ENCODE measurements around the gene ASTN1.
A peak's percentile ranks its signal among the peaks of the same experiment; 100 is the strongest.

The ASTN1 gene

DNA sequence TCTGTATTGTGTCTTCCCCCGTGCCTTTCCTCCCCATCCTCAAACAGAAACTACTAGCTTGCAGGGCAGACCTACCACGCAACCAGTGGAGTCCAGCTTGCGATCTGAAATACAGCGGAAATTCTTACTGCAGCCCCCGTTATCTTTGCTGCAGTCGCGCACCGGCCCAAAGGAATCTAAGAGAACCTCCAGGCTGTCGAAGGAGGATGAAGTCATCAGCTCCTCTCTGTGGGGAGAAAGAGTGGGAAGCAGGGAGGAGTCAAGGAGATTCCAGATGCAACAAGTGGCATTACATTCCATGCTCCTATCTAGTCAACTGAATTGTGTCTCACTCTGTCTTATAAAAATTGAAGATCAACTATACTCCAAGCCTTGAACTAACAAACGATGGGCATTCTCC is 206.9 kb downstream of the ASTN1 start:
- no peaks in the 10 kb centered on the region for H4K20me1 ChIP-seq (ENCODE audit: insufficient read depth, low read length, poor library complexity, severe bottlenecking)
- TF ChIP-seq EZH2phosphoT487 (IDR thresholded peaks at IDR 0.05; ENCODE audit: borderline replicate concordance) (no peak), CTCF (conservative IDR thresholded peaks at IDR 0.05; ENCODE audit: low read length) (no peak)
- H3F3A ChIP-seq (ENCODE audit: low read depth), result no peaks in the 10 kb centered on the region
- no peaks in the 10 kb centered on the region for H3K27me3 ChIP-seq (ENCODE audit: insufficient read depth, low read length, poor library complexity, severe bottlenecking)
- H3K4me3 ChIP-seq (ENCODE audit: low read length, poor library complexity, severe bottlenecking), result no peak overlapping the region
- no peak overlapping the region for H2AFZ ChIP-seq (ENCODE audit: low read length)
- no peaks in the 10 kb centered on the region for H3K36me3 ChIP-seq (ENCODE audit: insufficient read depth, low read length)
- H3K79me2 ChIP-seq (ENCODE audit: insufficient read depth, low read length), result no peaks in the 10 kb centered on the region
- H3K9me2 ChIP-seq (replicated peaks; ENCODE audit: low read depth, low read length), result no peaks in the 10 kb centered on the region
- H3K9ac ChIP-seq (ENCODE audit: low read depth, low read length, poor library complexity, severe bottlenecking), result no peak overlapping the region
- no peaks in the 10 kb centered on the region for H3K9me3 ChIP-seq (ENCODE audit: insufficient read depth, low read depth, low read length)
- H3K4me2 ChIP-seq (ENCODE audit: low read depth, low read length, poor library complexity, severe bottlenecking), result no peak overlapping the region
- no peaks in the 10 kb centered on the region for H3K4me1 ChIP-seq (ENCODE audit: insufficient read depth, low read length, poor library complexity, severe bottlenecking)

GRCh38 chr1:176954242-176954641 is 210.3 kb downstream of the ASTN1 start:
- H3K79me2 ChIP-seq (ENCODE audit: insufficient read depth, low read length), result no peaks in the 10 kb centered on the region
- H3K9ac ChIP-seq (ENCODE audit: low read depth, low read length, poor library complexity, severe bottlenecking), result no peak overlapping the region
- H3K4me3 ChIP-seq (ENCODE audit: low read length, poor library complexity, severe bottlenecking), result no peak overlapping the region
- no peaks in the 10 kb centered on the region for H4K20me1 ChIP-seq (ENCODE audit: insufficient read depth, low read length, poor library complexity, severe bottlenecking)
- H3K4me2 ChIP-seq (ENCODE audit: low read depth, low read length, poor library complexity, severe bottlenecking), result no peak overlapping the region
- no peaks in the 10 kb centered on the region for H3F3A ChIP-seq (ENCODE audit: low read depth)
- no peaks in the 10 kb centered on the region for H3K4me1 ChIP-seq (ENCODE audit: insufficient read depth, low read length, poor library complexity, severe bottlenecking)
- TF ChIP-seq EZH2phosphoT487 (IDR thresholded peaks at IDR 0.05; ENCODE audit: borderline replicate concordance) (no peak), CTCF (conservative IDR thresholded peaks at IDR 0.05; ENCODE audit: low read length) (peak; percentile 36)
- no peaks in the 10 kb centered on the region for H3K9me2 ChIP-seq (replicated peaks; ENCODE audit: low read depth, low read length)
- no peak overlapping the region for H2AFZ ChIP-seq (ENCODE audit: low read length)
- no peaks in the 10 kb centered on the region for H3K27me3 ChIP-seq (ENCODE audit: insufficient read depth, low read length, poor library complexity, severe bottlenecking)
- no peaks in the 10 kb centered on the region for H3K9me3 ChIP-seq (ENCODE audit: insufficient read depth, low read depth, low read length)
- no peaks in the 10 kb centered on the region for H3K36me3 ChIP-seq (ENCODE audit: insufficient read depth, low read length)

GRCh38 chr1:176950736-176951324 is 213.7 kb downstream of the ASTN1 start:
- H3K27me3 ChIP-seq (ENCODE audit: insufficient read depth, low read length, poor library complexity, severe bottlenecking), result no peaks in the 10 kb centered on the region
- no peaks in the 10 kb centered on the region for H3K9me3 ChIP-seq (ENCODE audit: insufficient read depth, low read depth, low read length)
- H2AFZ ChIP-seq (ENCODE audit: low read length), result no peak overlapping the region
- no peaks in the 10 kb centered on the region for H3K4me1 ChIP-seq (ENCODE audit: insufficient read depth, low read length, poor library complexity, severe bottlenecking)
- H3K9ac ChIP-seq (ENCODE audit: low read depth, low read length, poor library complexity, severe bottlenecking), result no peak overlapping the region
- H3K9me2 ChIP-seq (replicated peaks; ENCODE audit: low read depth, low read length), result no peaks in the 10 kb centered on the region
- H3K4me2 ChIP-seq (ENCODE audit: low read depth, low read length, poor library complexity, severe bottlenecking), result no peak overlapping the region
- H3K4me3 ChIP-seq (ENCODE audit: low read length, poor library complexity, severe bottlenecking), result no peak overlapping the region
- H3K79me2 ChIP-seq (ENCODE audit: insufficient read depth, low read length), result no peaks in the 10 kb centered on the region
- no peaks in the 10 kb centered on the region for H3F3A ChIP-seq (ENCODE audit: low read depth)
- H4K20me1 ChIP-seq (ENCODE audit: insufficient read depth, low read length, poor library complexity, severe bottlenecking), result no peaks in the 10 kb centered on the region
- no peak for TF ChIP-seq CTCF (conservative IDR thresholded peaks at IDR 0.05; ENCODE audit: low read length)
- TF ChIP-seq EZH2phosphoT487 (IDR thresholded peaks at IDR 0.05; ENCODE audit: borderline replicate concordance), result no peak
- H3K36me3 ChIP-seq (ENCODE audit: insufficient read depth, low read length), result no peaks in the 10 kb centered on the region

Data from Loucy (cell line).